ENCODE measurements around the gene PKNOX2.

Gene PKNOX2

GRCh38 chr11:125235071-125235471, 70.5 kb downstream of the PKNOX2 start:
- DNase-seq (ENCODE audit: low read depth in 2 of 2) = no peak

- DNase-seq (ENCODE audit: low read depth in 2 of 2) = no peak
These were observed 71.7 kb downstream of the PKNOX2 start for GRCh38 chr11:125236072-125236825.

- DNase-seq (ENCODE audit: low read depth in 2 of 2) = no peak
These were observed 75.3 kb downstream of the PKNOX2 start for GRCh38 chr11:125239585-125240560.

- no peak for DNase-seq (ENCODE audit: low read depth in 2 of 2)
These were observed 76.6 kb downstream of the PKNOX2 start for GRCh38 chr11:125241104-125241503.

- DNase-seq (ENCODE audit: low read depth in 2 of 2) = no peak
These were observed 77.7 kb downstream of the PKNOX2 start for GRCh38 chr11:125242141-125242775.

- no peak for DNase-seq (ENCODE audit: low read depth in 2 of 2)
These were observed 79.6 kb downstream of the PKNOX2 start for GRCh38 chr11:125244166-125244565.

GRCh38 chr11:125245299-125245698, 80.7 kb downstream of the PKNOX2 start:
- DNase-seq (ENCODE audit: low read depth in 2 of 2) = no peak

- DNase-seq (ENCODE audit: low read depth in 2 of 2) = no peak
These were observed 82.9 kb downstream of the PKNOX2 start for GRCh38 chr11:125247431-125247830.

GRCh38 chr11:125250318-125251213, 86.0 kb downstream of the PKNOX2 start:
- no peak for DNase-seq (ENCODE audit: low read depth in 2 of 2)

GRCh38 chr11:125251214-125251545, 86.6 kb downstream of the PKNOX2 start:
- DNase-seq (ENCODE audit: low read depth in 2 of 2) = no peak

- DNase-seq (ENCODE audit: low read depth in 2 of 2) = no peak
These were observed 87.4 kb downstream of the PKNOX2 start for GRCh38 chr11:125251956-125252355.

GRCh38 chr11:125253289-125253688, 88.7 kb downstream of the PKNOX2 start:
- no peak for DNase-seq (ENCODE audit: low read depth in 2 of 2)

GRCh38 chr11:125253795-125254525, 89.4 kb downstream of the PKNOX2 start:
- no peak for DNase-seq (ENCODE audit: low read depth in 2 of 2)

GRCh38 chr11:125256541-125257189, 92.1 kb downstream of the PKNOX2 start:
- DNase-seq (ENCODE audit: low read depth in 2 of 2) = no peak

GRCh38 chr11:125257190-125257579, 92.6 kb downstream of the PKNOX2 start:
- no peak for DNase-seq (ENCODE audit: low read depth in 2 of 2)

GRCh38 chr11:125257751-125258150, 93.2 kb downstream of the PKNOX2 start:
- DNase-seq (ENCODE audit: low read depth in 2 of 2) = no peak

- no peak for DNase-seq (ENCODE audit: low read depth in 2 of 2)
These were observed 93.9 kb downstream of the PKNOX2 start for GRCh38 chr11:125258291-125259032.

GRCh38 chr11:125261588-125261987, 97.0 kb downstream of the PKNOX2 start:
- DNase-seq (ENCODE audit: low read depth in 2 of 2) = no peak

GRCh38 chr11:125262194-125262829, 97.8 kb downstream of the PKNOX2 start:
- DNase-seq (ENCODE audit: low read depth in 2 of 2) = no peak

Measured in activated CD8-positive, alpha-beta memory T cell treated with anti-CD3 and anti-CD28 coated beads for 4 hours (primary cell).